Measurements from ENCODE around the gene KRTAP1-5. TPM values are rescaled to one million over a fixed set of nuclear protein-coding genes. Genes with fewer than 3 reads are reported as not detected.
"Not testable (repeated sequence)": the region's sequence is repeated elsewhere in the genome, so short reads cannot be mapped to it uniquely, and the experiment has no call there.

KRTAP1-5 gene
- total RNA-seq, 2 donors from 2014 or later, result not detected

DNA sequence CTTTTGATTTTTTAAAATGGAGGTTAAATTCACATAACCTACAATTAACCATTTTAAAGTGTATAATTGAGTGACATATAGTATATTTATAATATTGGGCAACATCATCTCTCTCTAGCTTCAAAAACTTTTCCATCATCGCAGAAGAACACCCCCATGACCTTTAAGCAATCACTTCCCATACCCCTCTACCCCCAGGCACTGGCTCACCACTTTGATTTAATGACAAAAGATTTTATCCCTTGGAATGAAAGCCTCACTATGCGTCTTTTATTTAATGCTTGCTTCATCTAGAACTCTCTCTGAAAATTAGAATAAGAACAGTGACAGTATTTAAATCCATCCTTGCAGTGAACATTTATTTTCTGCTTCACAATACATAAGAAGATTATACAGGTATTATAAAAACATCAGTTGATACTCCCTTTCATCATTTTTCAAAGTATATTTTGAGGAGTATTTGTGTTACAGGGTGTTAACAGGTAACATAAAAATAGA lies 10.9 kb upstream of the KRTAP1-5 start:
- Mint-ChIP-seq H3K36me3 (ENCODE audit: low read depth) (no peaks in the 10 kb centered on the region), H3K4me1 (peaks cover 2% of the 10 kb centered on the region), H3K9me3 (no peaks in the 10 kb centered on the region), H3K27me3 (ENCODE audit: insufficient read depth) (no peaks in the 10 kb centered on the region), H3K4me3 (no peak overlapping the region), H3K27ac (no peak overlapping the region)
- WGBS, 2 experiments (ENCODE audit: insufficient coverage in 1 of 2, insufficient read length in 1 of 2), result 82% methylated on average over 2 of the region's 2 CpGs; no CpG with 5 or more reads in 1 of the 2 experiments
- H3K27me3 ChIP-seq (ENCODE audit: control insufficient read depth, insufficient read depth, low read length, poor library complexity, severe bottlenecking), result no peaks in the 10 kb centered on the region
- H3K9ac ChIP-seq (ENCODE audit: extremely low read depth, low read length, poor library complexity, severe bottlenecking), result no peak overlapping the region
- no peaks in the 10 kb centered on the region for H3K9me3 ChIP-seq (ENCODE audit: control insufficient read depth, low read length)
- H3K4me1 ChIP-seq (ENCODE audit: control insufficient read depth, insufficient read depth, low read length), result no peaks in the 10 kb centered on the region
- H3K27ac ChIP-seq (ENCODE audit: low read depth, low read length), result no peak overlapping the region
- no peaks in the 10 kb centered on the region for H3K36me3 ChIP-seq (ENCODE audit: control insufficient read depth, insufficient read depth, low read length)
- no peak overlapping the region for H3K4me3 ChIP-seq (ENCODE audit: low read length)
- TF ChIP-seq CTCF (conservative IDR thresholded peaks at IDR 0.05), result no peak
- no peak for DNase-seq

DNA sequence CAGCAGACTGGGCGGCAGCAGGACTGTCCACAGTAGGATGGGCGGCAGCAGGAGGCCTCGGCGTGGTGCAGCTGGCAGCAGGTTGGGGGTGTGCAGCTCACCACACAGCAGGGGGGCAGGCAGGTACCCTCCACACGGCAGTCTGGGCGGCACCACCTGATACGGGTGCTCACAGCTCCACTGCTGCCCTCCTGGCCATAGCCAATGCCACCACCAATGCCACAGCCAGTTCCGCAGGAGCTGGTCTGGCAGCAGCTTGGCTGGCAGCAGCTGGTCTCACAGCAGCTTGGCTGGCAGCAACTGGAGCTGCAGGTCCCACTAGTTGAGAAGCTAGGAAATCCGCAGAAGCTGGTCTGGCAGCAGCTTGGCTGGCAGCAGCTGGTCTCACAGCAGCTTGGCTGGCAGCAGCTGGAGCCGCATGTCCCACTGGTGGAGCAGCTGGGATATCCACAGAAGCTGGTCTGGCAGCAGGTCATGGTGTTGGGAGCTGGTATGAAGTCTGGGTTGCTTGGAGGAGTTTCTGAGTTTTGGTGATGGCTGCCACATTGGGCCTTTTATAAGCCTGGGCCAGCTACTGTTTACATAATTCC lies 7.4 kb upstream of the KRTAP1-5 start, which contains the start of gene KRTAP1-3:
Gene KRTAP1-3, minus strand, starts transcription at position 529 of the 590 bp plus-strand sequence. Its CDS starts 53 bp downstream, at position 476.
- H3K9me3 Mint-ChIP-seq; H3K27me3 Mint-ChIP-seq (ENCODE audit: insufficient read depth); H3K9me3 ChIP-seq (ENCODE audit: control insufficient read depth, low read length); DNase-seq; H3K36me3 ChIP-seq (ENCODE audit: control insufficient read depth, insufficient read depth, low read length); H3K27ac ChIP-seq (ENCODE audit: low read depth, low read length); H3K9ac ChIP-seq (ENCODE audit: extremely low read depth, low read length, poor library complexity, severe bottlenecking); H3K4me3 Mint-ChIP-seq; H3K27me3 ChIP-seq (ENCODE audit: control insufficient read depth, insufficient read depth, low read length, poor library complexity, severe bottlenecking); H3K27ac Mint-ChIP-seq; H3K4me3 ChIP-seq (ENCODE audit: low read length); H3K36me3 Mint-ChIP-seq (ENCODE audit: low read depth); H3K4me1 ChIP-seq (ENCODE audit: control insufficient read depth, insufficient read depth, low read length); H3K4me1 Mint-ChIP-seq: not testable (repeated sequence)
- 96 to 100% methylated on average over 4 to 7 of the region's 10 CpGs for WGBS, 2 experiments (ENCODE audit: insufficient coverage in 1 of 2, insufficient read length in 1 of 2)

GRCh38 chr17:41029633-41030245 lies 2.7 kb upstream of the KRTAP1-5 start, which contains the start of gene KRTAP1-4:
TSS of gene KRTAP1-4 (minus strand) at chr17:41030195. CDS start at chr17:41030078, 117 bp downstream.
- TF ChIP-seq CTCF (conservative IDR thresholded peaks at IDR 0.05), result no peak
- peaks cover under 1% of the 10 kb centered on the region for H3K27me3 Mint-ChIP-seq (ENCODE audit: insufficient read depth)
- no peaks in the 10 kb centered on the region for H3K9me3 Mint-ChIP-seq
- no peaks in the 10 kb centered on the region for H3K27me3 ChIP-seq (ENCODE audit: control insufficient read depth, insufficient read depth, low read length, poor library complexity, severe bottlenecking)
- no peaks in the 10 kb centered on the region for H3K9me3 ChIP-seq (ENCODE audit: control insufficient read depth, low read length)
- 95 to 96% methylated on average over 2 to 12 of the region's 12 CpGs for WGBS, 2 experiments (ENCODE audit: insufficient coverage in 1 of 2, insufficient read length in 1 of 2)
- H3K4me3 Mint-ChIP-seq, result no peak within 1 kb of the TSS
- no peak within 1 kb of the TSS for H3K9ac ChIP-seq (ENCODE audit: extremely low read depth, low read length, poor library complexity, severe bottlenecking)
- no peak within 1 kb of the TSS for H3K4me3 ChIP-seq (ENCODE audit: low read length)
- DNase-seq, result no peak
- no peaks in the 10 kb centered on the region for H3K36me3 Mint-ChIP-seq (ENCODE audit: low read depth)
- H3K4me1 ChIP-seq (ENCODE audit: control insufficient read depth, insufficient read depth, low read length), result no peaks in the 10 kb centered on the region
- no peak within 1 kb of the TSS for H3K27ac ChIP-seq (ENCODE audit: low read depth, low read length)
- no peak within 1 kb of the TSS for H3K27ac Mint-ChIP-seq
- H3K36me3 ChIP-seq (ENCODE audit: control insufficient read depth, insufficient read depth, low read length), result no peaks in the 10 kb centered on the region
- H3K4me1 Mint-ChIP-seq, result no peaks in the 10 kb centered on the region

Data from endodermal cell (in vitro differentiated cells).